IPS-20b (cell line): Measurements from ENCODE around the gene TULP1.

Source experiments
- H3K27ac ChIP-seq: one replicate; pipeline ENCODE4 v1.5.1; 2013; ENCODE audit warnings: low read length
- H3K27me3 ChIP-seq: 2 replicates; pipeline ENCODE4 v1.6.1; 2013; ENCODE audit warnings: mild to moderate bottlenecking, low read length, inconsistent platforms; ENCODE audit not compliant: insufficient read depth
- H3K36me3 ChIP-seq: 2 replicates; pipeline ENCODE4 v1.6.1; 2013; ENCODE audit warnings: low read depth, mild to moderate bottlenecking, inconsistent platforms, low read length, moderate library complexity; ENCODE audit not compliant: insufficient read depth
- H3K4me1 ChIP-seq: 2 replicates; pipeline ENCODE4 v1.6.1; 2013; ENCODE audit warnings: mild to moderate bottlenecking, control low read depth, inconsistent platforms, low read length, moderate library complexity; ENCODE audit not compliant: insufficient read depth
- H3K4me3 ChIP-seq: 2 replicates; pipeline ENCODE4 v1.5.1; 2013; ENCODE audit warnings: mild to moderate bottlenecking, low read length, inconsistent platforms
- H3K9ac ChIP-seq: 2 replicates; pipeline ENCODE4 v1.6.1; 2013; ENCODE audit warnings: low read depth, mild to moderate bottlenecking, inconsistent platforms, low read length, moderate library complexity
- H3K9me3 ChIP-seq: 2 replicates; pipeline ENCODE4 v1.6.1; 2013; ENCODE audit warnings: mild to moderate bottlenecking, low read depth, low read length, inconsistent platforms; ENCODE audit not compliant: insufficient read depth

Gene TULP1

GRCh38 chr6:35505999-35506412, 6.7 kb downstream of the TULP1 start:
- Histone ChIP-seq H3K9me3 (no peaks in the 10 kb centered on the region), H3K27ac (no peak overlapping the region), H3K36me3 (no peaks in the 10 kb centered on the region), H3K27me3 (peaks cover 23% of the 10 kb centered on the region), H3K4me1 (peaks cover 9% of the 10 kb centered on the region), H3K4me3 (peak overlapping the region; percentile 30; the same call in 1 of the 2 replicates), H3K9ac (peak overlapping the region; percentile 18; the same call in 1 of the 2 replicates)

- Histone ChIP-seq H3K4me3 (no peak overlapping the region), H3K36me3 (no peaks in the 10 kb centered on the region), H3K9ac (no peak overlapping the region), H3K27me3 (peaks cover 28% of the 10 kb centered on the region), H3K9me3 (no peaks in the 10 kb centered on the region), H3K27ac (no peak overlapping the region), H3K4me1 (peaks cover 9% of the 10 kb centered on the region)
Observed at GRCh38 chr6:35503534-35503933, 9.2 kb downstream of the TULP1 start.

GRCh38 chr6:35501784-35502183, 10.9 kb downstream of the TULP1 start:
- H3K36me3 ChIP-seq: no peaks in the 10 kb centered on the region
- H3K9ac ChIP-seq: no peak overlapping the region
- no peak overlapping the region for H3K27ac ChIP-seq
- peaks cover 7% of the 10 kb centered on the region for H3K4me1 ChIP-seq
- H3K27me3 ChIP-seq: peaks cover 33% of the 10 kb centered on the region
- H3K9me3 ChIP-seq: no peaks in the 10 kb centered on the region
- no peak overlapping the region for H3K4me3 ChIP-seq

GRCh38 chr6:35500782-35501181, 11.9 kb downstream of the TULP1 start:
- Histone ChIP-seq H3K4me1 (peaks cover 8% of the 10 kb centered on the region), H3K27ac (no peak overlapping the region), H3K36me3 (no peaks in the 10 kb centered on the region), H3K27me3 (peaks cover 28% of the 10 kb centered on the region), H3K9ac (no peak overlapping the region), H3K9me3 (no peaks in the 10 kb centered on the region), H3K4me3 (no peak overlapping the region)

GRCh38 chr6:35499372-35499771, 13.3 kb downstream of the TULP1 start:
- H3K36me3 ChIP-seq: no peaks in the 10 kb centered on the region
- H3K9ac ChIP-seq: 0 out of 2 replicates have a peak overlapping the region, but pooled peaks have one; percentile 88
- H3K9me3 ChIP-seq: no peaks in the 10 kb centered on the region
- H3K4me3 ChIP-seq: no peak overlapping the region
- H3K27me3 ChIP-seq: peaks cover 38% of the 10 kb centered on the region
- no peak overlapping the region for H3K27ac ChIP-seq
- H3K4me1 ChIP-seq: peaks cover 20% of the 10 kb centered on the region

- Histone ChIP-seq H3K9ac (peak overlapping the region; percentile 88; the same call in 1 of the 2 replicates), H3K36me3 (no peaks in the 10 kb centered on the region), H3K27ac (peak overlapping the region; percentile 33), H3K4me1 (peaks cover 29% of the 10 kb centered on the region), H3K27me3 (peaks cover 38% of the 10 kb centered on the region), H3K4me3 (peak overlapping the region; percentile 80), H3K9me3 (no peaks in the 10 kb centered on the region)
Observed at GRCh38 chr6:35498422-35499067, 14.2 kb downstream of the TULP1 start.

GRCh38 chr6:35497571-35498421, 14.9 kb downstream of the TULP1 start:
- H3K9me3 ChIP-seq: no peaks in the 10 kb centered on the region
- peaks cover 34% of the 10 kb centered on the region for H3K4me1 ChIP-seq
- peaks cover 38% of the 10 kb centered on the region for H3K27me3 ChIP-seq
- H3K36me3 ChIP-seq: no peaks in the 10 kb centered on the region
- peak overlapping the region; percentile 80 for H3K4me3 ChIP-seq
- H3K27ac ChIP-seq: peak overlapping the region; percentile 72
- H3K9ac ChIP-seq: peak overlapping the region; percentile 88

GRCh38 chr6:35496841-35497570, 15.7 kb downstream of the TULP1 start, which contains the start of gene TEAD3:
TEAD3 (minus strand) TSS chr6:35497079.
- Histone ChIP-seq H3K4me1 (peaks cover 42% of the 10 kb centered on the region), H3K27ac (peak within 1 kb of the TSS; percentile 72), H3K9ac (peak within 1 kb of the TSS; percentile 88), H3K4me3 (peak within 1 kb of the TSS; percentile 80), H3K9me3 (no peaks in the 10 kb centered on the region), H3K36me3 (no peaks in the 10 kb centered on the region), H3K27me3 (peaks cover 38% of the 10 kb centered on the region)

GRCh38 chr6:35496036-35496840, 16.5 kb downstream of the TULP1 start:
- H3K4me1 ChIP-seq: peaks cover 50% of the 10 kb centered on the region
- H3K4me3 ChIP-seq: peak overlapping the region; percentile 80
- H3K36me3 ChIP-seq: no peaks in the 10 kb centered on the region
- H3K27ac ChIP-seq: no peak overlapping the region
- H3K9ac ChIP-seq: peak overlapping the region; percentile 69; the same call in 1 of the 2 replicates
- H3K9me3 ChIP-seq: no peaks in the 10 kb centered on the region
- peaks cover 38% of the 10 kb centered on the region for H3K27me3 ChIP-seq

GRCh38 chr6:35495258-35496035, 17.2 kb downstream of the TULP1 start:
- H3K36me3 ChIP-seq: no peaks in the 10 kb centered on the region
- H3K27me3 ChIP-seq: peaks cover 38% of the 10 kb centered on the region
- peaks cover 58% of the 10 kb centered on the region for H3K4me1 ChIP-seq
- H3K9me3 ChIP-seq: no peaks in the 10 kb centered on the region
- peak overlapping the region; percentile 69; the same call in 1 of the 2 replicates for H3K9ac ChIP-seq
- peak overlapping the region; percentile 80 for H3K4me3 ChIP-seq
- no peak overlapping the region for H3K27ac ChIP-seq
